HUES64 (cell line): ENCODE results near the gene RPL13.

ENCODE experiments used
- H3K27ac ChIP-seq: 2 replicates; pipeline ENCODE4 v1.7.0; 2013; ENCODE audit warnings: low read depth, low read length, inconsistent platforms
- H3K27me3 ChIP-seq: 2 replicates; pipeline ENCODE4 v1.6.1; 2013; ENCODE audit warnings: mild to moderate bottlenecking, low read length; ENCODE audit not compliant: insufficient read depth
- H3K36me3 ChIP-seq: 2 replicates; pipeline ENCODE4 v1.6.1; 2013; ENCODE audit warnings: mild to moderate bottlenecking, low read length; ENCODE audit not compliant: insufficient read depth
- H3K4me1 ChIP-seq: 2 replicates; pipeline ENCODE4 v1.6.1; 2013; ENCODE audit warnings: mild to moderate bottlenecking, low read length, moderate library complexity; ENCODE audit not compliant: insufficient read depth
- H3K4me3 ChIP-seq: 2 replicates; pipeline ENCODE4 v1.5.1; 2013; ENCODE audit warnings: mild to moderate bottlenecking, low read length, moderate library complexity
- H3K9ac ChIP-seq: 2 replicates; pipeline ENCODE4 v1.6.1; 2013; ENCODE audit warnings: mild to moderate bottlenecking, low read depth, low read length
- H3K9me3 ChIP-seq: 2 replicates; pipeline ENCODE4 v1.6.1; 2013; ENCODE audit warnings: low read depth, low read length; ENCODE audit not compliant: insufficient read depth
- WGBS: fragments of 150-250, 120-280 bp; methylation state at CpG from one replicate; pipeline ENCODE4 v1.1.7; 2013; ENCODE audit warnings: missing lambda C conversion rate; 5-methylcytosine and 5-hydroxymethylcytosine counted together

The RPL13 gene

GRCh38 chr16:89602952-89603590, 42.6 kb downstream of the RPL13 start:
- Histone ChIP-seq H3K9me3 (no peaks in the 10 kb centered on the region), H3K27me3 (no peaks in the 10 kb centered on the region), H3K36me3 (no peaks in the 10 kb centered on the region), H3K4me1 (peaks cover 8% of the 10 kb centered on the region; the same call in 1 of the 2 replicates), H3K9ac (no peak overlapping the region), H3K4me3 (no peak overlapping the region), H3K27ac (no peak overlapping the region)
- WGBS = 77% methylated on average over 5 of the region's 5 CpGs

DNA sequence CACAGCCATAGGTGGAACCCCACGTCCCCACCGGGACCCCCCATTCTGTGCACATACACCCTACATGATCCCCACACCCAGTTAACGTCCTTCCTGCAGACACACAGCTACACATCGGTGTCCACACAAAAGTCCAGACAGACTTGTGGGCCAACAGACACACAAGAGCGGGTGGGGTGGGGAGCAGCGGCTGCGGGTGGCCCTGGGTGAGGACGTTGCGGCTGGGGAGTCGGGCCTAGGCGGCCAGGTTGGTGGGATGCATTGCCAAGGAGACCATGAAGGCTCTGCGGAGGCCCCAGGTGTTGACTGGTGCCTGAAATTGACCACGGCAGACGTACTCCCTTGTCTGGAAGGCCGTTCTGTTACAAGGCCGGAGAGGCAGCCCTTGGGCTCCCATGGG, 44.3 kb downstream of the RPL13 start:
- peaks cover 8% of the 10 kb centered on the region; the same call in 1 of the 2 replicates for H3K4me1 ChIP-seq
- WGBS = 91% methylated on average over 16 of the region's 16 CpGs
- no peaks in the 10 kb centered on the region for H3K36me3 ChIP-seq
- H3K9me3 ChIP-seq = no peaks in the 10 kb centered on the region
- no peak overlapping the region for H3K9ac ChIP-seq
- no peak overlapping the region for H3K27ac ChIP-seq
- H3K4me3 ChIP-seq = no peak overlapping the region
- H3K27me3 ChIP-seq = no peaks in the 10 kb centered on the region

DNA sequence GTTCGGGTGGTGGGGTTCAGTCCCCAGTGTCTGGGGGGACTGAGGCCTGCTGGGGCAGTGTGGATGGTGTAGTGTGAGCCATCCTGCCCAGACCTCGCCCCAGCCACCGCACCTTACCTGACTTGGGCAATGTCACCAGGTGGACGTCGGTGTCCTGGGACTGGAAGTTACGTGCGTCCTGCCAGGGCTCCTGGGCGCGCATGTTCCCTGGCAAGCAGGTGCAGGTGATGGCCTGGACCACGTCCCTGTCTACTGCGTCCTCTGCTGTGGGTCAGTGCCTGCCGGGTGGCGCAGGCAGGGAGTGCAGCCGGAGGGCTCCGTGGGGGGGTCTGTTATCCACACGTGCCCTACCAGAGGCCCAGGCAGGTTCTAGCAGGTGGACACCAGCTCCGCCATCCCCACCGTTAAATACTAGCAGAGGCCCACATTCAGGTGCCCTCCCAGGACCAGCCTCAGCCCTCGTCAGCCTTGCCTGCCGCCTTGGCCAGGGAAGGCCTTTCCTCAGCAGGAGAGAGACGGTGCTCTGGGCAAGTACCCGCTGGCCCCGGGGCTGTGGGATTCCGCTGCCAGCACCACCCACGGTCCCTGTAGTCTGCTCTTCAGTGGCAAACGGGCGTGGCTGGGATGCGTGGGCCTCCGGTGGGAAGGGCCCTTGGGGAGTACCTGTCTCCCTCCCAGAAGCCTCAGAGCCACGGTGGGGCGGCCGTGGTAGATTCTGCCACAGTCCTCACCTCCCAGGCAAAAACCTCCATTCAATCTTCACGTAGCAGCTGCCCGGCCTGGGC, 44.9 kb downstream of the RPL13 start:
- H3K4me3 ChIP-seq = no peak overlapping the region
- H3K36me3 ChIP-seq = no peaks in the 10 kb centered on the region
- peaks cover 8% of the 10 kb centered on the region; the same call in 1 of the 2 replicates for H3K4me1 ChIP-seq
- H3K9ac ChIP-seq = no peak overlapping the region
- WGBS = 94% methylated on average over 34 of the region's 34 CpGs
- no peaks in the 10 kb centered on the region for H3K9me3 ChIP-seq
- H3K27me3 ChIP-seq = no peaks in the 10 kb centered on the region
- no peak overlapping the region for H3K27ac ChIP-seq

DNA sequence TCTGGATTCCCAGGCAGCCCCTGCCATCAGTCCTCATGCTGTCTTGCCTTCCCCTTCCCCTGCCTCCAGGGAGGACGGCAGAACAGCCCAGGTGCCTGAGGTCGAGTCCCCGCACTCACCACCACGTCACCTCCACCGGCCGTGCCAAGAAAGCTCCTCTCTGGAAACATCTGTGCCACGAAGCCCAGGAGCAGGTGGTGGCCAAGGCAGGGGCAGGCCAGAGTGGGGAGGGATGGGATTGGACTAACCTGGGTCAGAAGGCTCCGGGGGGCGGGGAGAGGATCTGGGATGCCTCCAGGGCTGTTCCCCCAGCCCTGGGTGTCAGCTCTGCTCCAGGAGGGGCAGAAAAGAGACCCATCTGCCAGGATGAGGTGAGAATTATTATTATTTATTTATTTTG, 45.5 kb downstream of the RPL13 start:
- peaks cover 8% of the 10 kb centered on the region; the same call in 1 of the 2 replicates for H3K4me1 ChIP-seq
- H3K27ac ChIP-seq = no peak overlapping the region
- H3K9ac ChIP-seq = no peak overlapping the region
- no peak overlapping the region for H3K4me3 ChIP-seq
- H3K27me3 ChIP-seq = no peaks in the 10 kb centered on the region
- H3K36me3 ChIP-seq = no peaks in the 10 kb centered on the region
- H3K9me3 ChIP-seq = no peaks in the 10 kb centered on the region
- WGBS = 91% methylated on average over 9 of the region's 9 CpGs

GRCh38 chr16:89607453-89607852, 47.0 kb downstream of the RPL13 start:
- no peaks in the 10 kb centered on the region for H3K36me3 ChIP-seq
- H3K27me3 ChIP-seq = no peaks in the 10 kb centered on the region
- H3K9ac ChIP-seq = no peak overlapping the region
- no peaks in the 10 kb centered on the region for H3K9me3 ChIP-seq
- H3K4me1 ChIP-seq = 0 out of 2 replicates have a peak, but pooled peaks cover 3% of the 10 kb centered on the region
- 92% methylated on average over 9 of the region's 9 CpGs for WGBS
- H3K4me3 ChIP-seq = no peak overlapping the region
- no peak overlapping the region for H3K27ac ChIP-seq

DNA sequence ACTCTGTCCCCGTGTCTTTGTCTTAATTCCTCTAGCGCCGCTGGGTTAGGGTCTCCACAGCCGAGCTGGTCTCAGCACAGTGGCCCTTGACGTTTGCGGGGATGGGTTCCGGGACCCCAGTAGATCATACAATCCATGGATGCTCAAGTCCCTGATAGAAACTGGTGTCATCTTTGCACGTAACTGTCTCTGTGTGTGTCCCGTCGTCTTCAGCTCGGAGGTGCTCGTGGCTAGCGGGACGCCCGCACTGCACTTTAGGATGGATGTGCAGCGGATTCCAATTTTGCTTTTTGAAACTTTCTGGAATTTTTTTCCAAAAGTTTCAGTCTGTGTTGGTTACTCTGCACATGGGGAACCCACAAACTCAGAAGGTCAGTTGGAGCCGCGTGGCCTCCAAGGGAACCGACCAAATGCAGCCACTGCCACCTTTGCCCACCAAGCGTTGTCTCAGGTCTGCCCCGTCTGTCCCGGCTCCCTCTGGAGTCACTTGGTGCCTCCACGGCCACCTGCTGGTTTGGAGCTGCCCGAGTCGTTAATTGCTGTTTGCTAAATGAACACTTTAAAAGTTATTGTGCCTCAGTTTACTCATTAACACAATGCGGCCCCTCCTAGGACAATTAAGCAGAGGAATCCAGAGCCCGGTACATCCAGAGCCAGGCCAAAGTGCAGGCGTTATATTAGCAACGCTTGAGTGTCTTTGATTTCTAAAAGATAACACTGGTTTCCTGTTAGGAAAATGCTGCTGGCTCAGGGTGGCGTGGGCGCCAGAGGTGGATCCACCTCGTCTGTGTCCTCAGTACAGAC, 47.7 kb downstream of the RPL13 start:
- Histone ChIP-seq H3K4me3 (no peak overlapping the region), H3K27ac (no peak overlapping the region), H3K9me3 (no peaks in the 10 kb centered on the region), H3K27me3 (no peaks in the 10 kb centered on the region), H3K4me1 (no peaks in the 10 kb centered on the region), H3K36me3 (no peaks in the 10 kb centered on the region), H3K9ac (no peak overlapping the region)
- 90% methylated on average over 32 of the region's 32 CpGs for WGBS

DNA sequence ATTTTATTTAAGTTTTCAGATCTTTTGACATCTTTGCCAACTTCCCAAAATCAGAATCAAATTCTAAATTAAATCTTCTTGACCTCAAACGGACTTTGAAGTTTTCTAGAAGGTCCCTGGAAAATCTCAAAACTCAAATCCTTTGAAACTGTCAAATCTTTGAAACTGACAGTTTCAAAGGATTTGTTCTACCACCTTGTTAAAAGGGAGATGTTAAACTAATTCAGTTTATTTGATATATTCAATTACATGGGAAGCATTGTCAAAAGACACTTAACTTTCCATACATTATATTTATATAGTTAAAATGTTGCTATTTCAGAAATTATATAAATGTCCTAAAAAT, 49.6 kb downstream of the RPL13 start:
- Histone ChIP-seq H3K4me3 (no peak overlapping the region), H3K27ac (no peak overlapping the region), H3K4me1 (no peaks in the 10 kb centered on the region), H3K9ac (no peak overlapping the region), H3K36me3 (no peaks in the 10 kb centered on the region), H3K27me3 (no peaks in the 10 kb centered on the region), H3K9me3 (no peaks in the 10 kb centered on the region)
- 87% methylated on average over 1 of the region's 1 CpG for WGBS

DNA sequence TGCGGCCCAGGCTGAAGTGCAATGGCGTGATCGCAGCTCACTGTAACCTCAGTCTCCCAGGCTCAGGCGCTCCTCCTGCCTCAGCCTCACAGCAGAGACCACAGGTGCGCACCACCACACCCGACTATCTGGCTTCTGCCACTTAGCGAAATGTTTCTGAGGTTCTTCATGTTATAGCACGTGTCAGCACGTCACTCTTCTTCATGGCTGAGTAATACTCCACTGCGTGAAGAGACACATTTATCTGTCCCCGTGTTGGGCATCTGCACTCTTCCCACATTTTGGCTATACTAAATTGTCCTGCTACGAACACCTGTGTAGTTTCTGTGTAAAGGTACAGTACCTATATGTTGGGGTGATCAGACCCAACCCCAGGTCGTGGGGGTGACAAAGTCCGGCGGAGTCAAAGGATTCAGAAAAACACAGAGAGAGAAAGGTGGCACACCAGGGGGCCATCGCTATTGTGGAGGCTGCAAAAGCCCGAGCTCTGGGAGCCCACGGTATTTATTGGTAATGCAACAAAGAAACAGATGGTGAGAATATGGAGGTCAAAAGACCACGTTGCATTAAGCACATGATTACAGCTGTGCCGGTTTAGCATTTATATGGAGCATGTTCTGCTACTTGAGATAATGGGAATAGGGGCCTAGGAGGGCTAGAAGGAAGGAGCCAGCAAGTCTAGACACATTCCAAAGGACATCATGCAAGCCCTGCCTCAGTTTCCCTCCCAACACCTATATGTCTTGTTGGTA, 52.1 kb downstream of the RPL13 start:
- H3K27ac ChIP-seq = no peak overlapping the region
- no peaks in the 10 kb centered on the region for H3K36me3 ChIP-seq
- 93% methylated on average over 20 of the region's 20 CpGs for WGBS
- H3K9ac ChIP-seq = no peak overlapping the region
- H3K4me1 ChIP-seq = no peaks in the 10 kb centered on the region
- H3K27me3 ChIP-seq = no peaks in the 10 kb centered on the region
- no peaks in the 10 kb centered on the region for H3K9me3 ChIP-seq
- no peak overlapping the region for H3K4me3 ChIP-seq

GRCh38 chr16:89613231-89613953, 52.9 kb downstream of the RPL13 start, which contains the start of gene DPEP1:
Gene DPEP1 (plus strand): TSS chr16:89613642. CDS start chr16:89630411, 16,769 bp downstream.
- H3K9ac ChIP-seq = no peak within 1 kb of the TSS
- no peak within 1 kb of the TSS for H3K27ac ChIP-seq
- no peaks in the 10 kb centered on the region for H3K4me1 ChIP-seq
- H3K4me3 ChIP-seq = no peak within 1 kb of the TSS
- no peaks in the 10 kb centered on the region for H3K9me3 ChIP-seq
- no peaks in the 10 kb centered on the region for H3K27me3 ChIP-seq
- no peaks in the 10 kb centered on the region for H3K36me3 ChIP-seq
- 81% methylated on average over 19 of the region's 19 CpGs for WGBS

DNA sequence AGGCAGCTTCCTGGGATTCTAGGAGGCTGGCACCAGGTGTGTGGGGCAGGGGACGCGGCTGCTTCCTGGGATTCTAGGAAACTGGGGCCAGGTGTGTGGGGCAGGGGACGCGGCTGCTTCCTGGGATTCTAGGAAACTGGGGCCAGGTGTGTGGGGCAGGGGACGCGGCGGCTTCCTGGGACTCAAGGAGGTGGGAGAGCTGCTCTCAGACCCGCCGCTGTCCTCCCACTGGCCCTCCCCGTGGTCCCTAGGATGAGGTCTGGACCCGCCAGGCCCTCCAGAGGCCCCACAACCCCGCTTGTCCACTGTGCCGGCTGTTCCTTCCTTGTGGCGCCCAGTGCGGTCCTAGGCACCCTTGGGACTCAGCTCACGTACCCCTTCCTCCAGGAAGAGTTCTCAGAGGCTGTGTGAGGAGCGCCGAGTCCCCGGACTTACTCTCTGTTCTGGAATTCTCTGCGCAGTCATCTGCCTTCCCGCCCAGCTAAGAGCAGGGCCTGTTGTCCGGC, 53.5 kb downstream of the RPL13 start:
- H3K9me3 ChIP-seq = no peaks in the 10 kb centered on the region
- 94% methylated on average over 22 of the region's 22 CpGs for WGBS
- H3K4me3 ChIP-seq = no peak overlapping the region
- H3K4me1 ChIP-seq = no peaks in the 10 kb centered on the region
- H3K9ac ChIP-seq = no peak overlapping the region
- H3K27me3 ChIP-seq = no peaks in the 10 kb centered on the region
- no peaks in the 10 kb centered on the region for H3K36me3 ChIP-seq
- no peak overlapping the region for H3K27ac ChIP-seq
